HCT116 (cell line): ENCODE results near the gene PSPC1. TPM values are rescaled to one million over a fixed set of nuclear protein-coding genes. Genes with fewer than 3 reads are reported as not detected.

ENCODE experiments used
- ATAC-seq: fragments of 200-7000 bp; cut with Tn5 transposase; 2 replicates; pipeline ENCODE4 v1.9.1; 2020; ENCODE audit warnings: mild to moderate bottlenecking, moderate library complexity
- BruUV-seq: library from RNA; stranded (reverse); fragments of 400-500 nt; replicated peaks from 2 replicates; lab custom pipeline; 2021; lab: Mats Ljungman, UMichigan
- CTCF ChIA-PET: fragments of 300-600 bp; sonication (Branson Sonifier 250); formaldehyde crosslinking; loops from one replicate; lab custom pipeline; 2021; ENCODE audit warnings: antibody characterized with exemption; lab: Charles Lee
- POLR2A ChIA-PET: fragments of 300-600, 350-600 bp; sonication (Branson Sonifier 250); formaldehyde crosslinking; loops from one replicate; lab custom pipeline; 2021; ENCODE audit warnings: antibody characterized with exemption; lab: Charles Lee
- RAD21 ChIA-PET, 2 experiments: fragments of 300-600 bp; sonication (Branson Sonifier 250); formaldehyde crosslinking; loops; one replicate each; lab custom pipeline; 2023; ENCODE audit warnings: low total read pairs in 2 of 2; ENCODE audit not compliant: uncharacterized antibody in 2 of 2, unreplicated experiment in 2 of 2, low non-redundant PET in 1 of 2; lab: Charles Lee
- DNase-seq: peaks from one replicate; pipeline ENCODE4 v3.0.0-alpha.2; 2010; ENCODE audit warnings: low read depth, low spot score
- H2AFZ ChIP-seq: fragments of 200-600 bp; shearing (Covaris generic), sonication (generic); 2 replicates; pipeline ENCODE4 v1.6.1; 2017; ENCODE audit warnings: low read depth, mixed run types, mixed read lengths, antibody characterized with exemption, low read length; ENCODE audit not compliant: poor library complexity, severe bottlenecking
- H3K27ac ChIP-seq: 2 replicates; pipeline ENCODE4 v1.5.1; 2012; ENCODE audit warnings: low read depth, low read length
- H3K27me3 ChIP-seq: fragments of 200-600 bp; sonication (generic); 2 replicates; pipeline ENCODE4 v1.6.1; 2016; ENCODE audit warnings: mixed run types, low read length, mixed read lengths; ENCODE audit not compliant: insufficient read depth
- H3K36me3 ChIP-seq, 2 experiments: fragments of 200-500 bp in 1 of 2; fragments of 200-600 bp in 1 of 2; sonication (Bioruptor generic) in 1 of 2; sonication (generic) in 1 of 2; 2 replicates each; pipeline versions ENCODE4 v1.5.1 to v1.6.1; 2014 to 2016; ENCODE audit warnings: low read length in 2 of 2, inconsistent platforms in 1 of 2, mixed read lengths in 1 of 2, mixed run types in 1 of 2; ENCODE audit not compliant: insufficient read depth in 2 of 2, control insufficient read depth in 1 of 2
- H3K4me1 ChIP-seq, 2 experiments: fragments of 200-600 bp in 1 of 2; sonication (generic) in 1 of 2; 2 replicates each; pipeline versions ENCODE4 v1.5.1 to v1.6.1; 2012 to 2017; ENCODE audit warnings: low read length in 2 of 2, inconsistent platforms in 1 of 2, mild to moderate bottlenecking in 1 of 2, mixed read lengths in 1 of 2, mixed run types in 1 of 2, moderate library complexity in 1 of 2; ENCODE audit not compliant: insufficient read depth in 2 of 2, control insufficient read depth in 1 of 2
- H3K4me2 ChIP-seq: fragments of 200-600 bp; sonication (generic); 2 replicates; pipeline ENCODE4 v1.6.1; 2017; ENCODE audit warnings: mixed run types, low read length, mixed read lengths
- H3K4me3 ChIP-seq, 2 experiments: fragments of 200-600 bp in 1 of 2; sonication (generic) in 1 of 2; replicated peaks in 1 of 2; 2 replicates each; pipeline ENCODE4 v1.5.1; 2011 to 2016; ENCODE audit warnings: low read length in 2 of 2, control low read depth in 1 of 2, low read depth in 1 of 2, mild to moderate bottlenecking in 1 of 2, mixed read lengths in 1 of 2, mixed run types in 1 of 2
- H3K79me2 ChIP-seq: fragments of 200-600 bp; sonication (generic); 2 replicates; pipeline ENCODE4 v1.6.1; 2017; ENCODE audit warnings: mild to moderate bottlenecking, mixed run types, low read length, moderate library complexity, mixed read lengths; ENCODE audit not compliant: insufficient read depth
- H3K9ac ChIP-seq: fragments of 200-600 bp; sonication (generic); 2 replicates; pipeline ENCODE4 v1.6.1; 2016; ENCODE audit warnings: low read length, mixed read lengths
- H3K9me2 ChIP-seq: fragments of 200-600 bp; sonication (generic), shearing (Covaris generic); 2 replicates; pipeline ENCODE4 v1.6.1; 2017; ENCODE audit warnings: mixed run types, mild to moderate bottlenecking, moderate library complexity; ENCODE audit not compliant: insufficient read depth
- H3K9me3 ChIP-seq, 2 experiments: fragments of 200-500 bp in 1 of 2; fragments of 200-600 bp in 1 of 2; sonication (Bioruptor generic) in 1 of 2; sonication (generic) in 1 of 2; 2 replicates each; pipeline ENCODE4 v1.6.1; 2014 to 2017; ENCODE audit warnings: low read length in 2 of 2, mixed read lengths in 2 of 2, inconsistent platforms in 1 of 2, low read depth in 1 of 2, mild to moderate bottlenecking in 1 of 2, mixed run types in 1 of 2, moderate library complexity in 1 of 2; ENCODE audit not compliant: control insufficient read depth in 1 of 2, insufficient read depth in 1 of 2
- H4K20me1 ChIP-seq: fragments of 200-600 bp; sonication (generic), shearing (Covaris generic); 2 replicates; pipeline ENCODE4 v1.6.1; 2017; ENCODE audit warnings: mixed run types, mild to moderate bottlenecking, moderate library complexity; ENCODE audit not compliant: insufficient read depth
- ATF3 ChIP-seq: IDR thresholded peaks from 2 replicates; pipeline ENCODE4 v1.6.1; 2012
- CEBPB ChIP-seq: IDR thresholded peaks from 2 replicates; pipeline ENCODE4 v1.6.1; 2012; ENCODE audit warnings: low read depth
- CTCF ChIP-seq, 3 experiments: fragments of 200-600 bp in 1 of 3; sonication (generic) in 1 of 3; IDR thresholded peaks in 2 of 3; conservative IDR thresholded peaks in 1 of 3; 2 replicates each; pipeline ENCODE4 v1.5.1; 2012 to 2017; ENCODE audit warnings: low read depth in 2 of 3, low read length in 2 of 3, antibody characterized with exemption in 1 of 3, borderline replicate concordance in 1 of 3, control low read depth in 1 of 3, mild to moderate bottlenecking in 1 of 3, mixed read lengths in 1 of 3, mixed run types in 1 of 3, moderate library complexity in 1 of 3; ENCODE audit not compliant: insufficient read depth in 1 of 3
- EGR1 ChIP-seq: IDR thresholded peaks from 2 replicates; pipeline ENCODE4 v1.6.1; 2012; ENCODE audit warnings: low read depth
- EZH2phosphoT487 ChIP-seq: fragments of 200-600 bp; IDR thresholded peaks from 2 replicates; pipeline ENCODE4 v1.6.1; 2018; ENCODE audit warnings: antibody characterized with exemption, borderline replicate concordance
- TCF7L2 ChIP-seq: IDR thresholded peaks from 2 replicates; pipeline ENCODE4 v1.7.0; 2011; ENCODE audit warnings: borderline replicate concordance, inconsistent platforms; ENCODE audit not compliant: insufficient read depth, insufficient read length; ENCODE audit errors: extremely low read depth
- intact Hi-C: fragments of 100-400 bp; cut with micrococcal nuclease; formaldehyde crosslinking; loops from 2 replicates; pipeline ENCODE4 v1.10.0; 2022
- total RNA-seq: library from RNA; stranded (reverse); gene quantifications from one replicate; pipeline ENCODE4 v1.2.1, GENCODE V29; 2021; ENCODE audit not compliant: unreplicated experiment

Gene PSPC1
- total RNA-seq, 1 experiment from 2014 or later, result 57.7 TPM

- peaks cover 17 to 20% of the 10 kb centered on the region in 2 experiments for H3K36me3 ChIP-seq
- CTCF ChIA-PET, result no interaction called here
Measured at GRCh38 chr13:19766591-19766990, 16.2 kb downstream of the PSPC1 start.

More at GRCh38 chr13:19766591-19766990, 16.2 kb downstream of the PSPC1 start:
- Histone ChIP-seq H3K9me3 (no peaks in the 10 kb centered on the region), H3K4me3 (no peak overlapping the region), H3K9ac (no peak overlapping the region), H3K79me2 (peaks cover 100% of the 10 kb centered on the region), H3K27ac (no peak overlapping the region), H3K27me3 (no peaks in the 10 kb centered on the region), H3K4me1 (no peaks in the 10 kb centered on the region), H4K20me1 (peaks cover 22% of the 10 kb centered on the region; the same call in 1 of the 2 replicates), H2AFZ (no peak overlapping the region), H3K9me2 (no peaks in the 10 kb centered on the region), H3K4me2 (no peak overlapping the region)
- POLR2A ChIA-PET, result no interaction called here
- TF ChIP-seq EGR1 (no peak), EZH2phosphoT487 (no peak), CEBPB (no peak), CTCF (IDR thresholded peaks at IDR 0.05 in 2 of 3, conservative IDR thresholded peaks at IDR 0.05 in 1 of 3; ENCODE audit: borderline replicate concordance in 1 of 3, insufficient read depth in 1 of 3, low read depth in 2 of 3, low read length in 2 of 3) (no peak), ATF3 (no peak), TCF7L2 (no peak)
- ATAC-seq, result no peak
- no peak for DNase-seq
- BruUV-seq, result no TSS peak
- RAD21 ChIA-PET, result no interaction called here
- intact Hi-C loops, result no loop called here
